HCT116 (cell line): ENCODE data around the gene GNB4.

ENCODE experiments used
- MAX ChIP-seq: IDR thresholded peaks from 2 replicates; pipeline ENCODE4 v1.6.1; 2012
- TF ChIP-seq, protein P1 (sequence below), 3 experiments: fragments of 200-600 bp in 1 of 3; sonication (generic) in 1 of 3; IDR thresholded peaks in 2 of 3; conservative IDR thresholded peaks in 1 of 3; 2 replicates each; pipeline ENCODE4 v1.5.1; 2012 to 2017; ENCODE audit warnings: low read depth in 2 of 3, low read length in 2 of 3, antibody characterized with exemption in 1 of 3, borderline replicate concordance in 1 of 3, control low read depth in 1 of 3, mild to moderate bottlenecking in 1 of 3, mixed read lengths in 1 of 3, mixed run types in 1 of 3, moderate library complexity in 1 of 3; ENCODE audit not compliant: insufficient read depth in 1 of 3

DNA sequence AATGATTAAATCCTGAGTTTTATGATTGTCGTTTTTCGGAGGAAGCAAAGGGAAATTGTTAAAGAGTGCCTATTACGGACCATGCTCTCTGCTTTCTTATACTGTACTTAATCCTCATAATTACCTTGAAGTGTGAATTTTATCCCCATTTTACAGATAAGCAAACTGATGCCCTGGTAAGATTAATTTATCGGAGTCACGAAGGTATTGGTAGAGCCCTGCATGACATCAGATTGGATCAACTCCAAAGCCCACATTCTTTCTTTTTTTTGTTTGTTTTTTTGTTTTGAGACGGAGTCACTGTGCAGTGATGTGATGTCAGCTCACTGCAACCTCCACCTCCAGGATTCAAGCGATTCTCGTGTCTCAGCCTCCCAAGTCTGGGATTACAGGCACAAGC, 1.6 kb upstream of the GNB4 start:
- TF ChIP-seq, protein P1, sequence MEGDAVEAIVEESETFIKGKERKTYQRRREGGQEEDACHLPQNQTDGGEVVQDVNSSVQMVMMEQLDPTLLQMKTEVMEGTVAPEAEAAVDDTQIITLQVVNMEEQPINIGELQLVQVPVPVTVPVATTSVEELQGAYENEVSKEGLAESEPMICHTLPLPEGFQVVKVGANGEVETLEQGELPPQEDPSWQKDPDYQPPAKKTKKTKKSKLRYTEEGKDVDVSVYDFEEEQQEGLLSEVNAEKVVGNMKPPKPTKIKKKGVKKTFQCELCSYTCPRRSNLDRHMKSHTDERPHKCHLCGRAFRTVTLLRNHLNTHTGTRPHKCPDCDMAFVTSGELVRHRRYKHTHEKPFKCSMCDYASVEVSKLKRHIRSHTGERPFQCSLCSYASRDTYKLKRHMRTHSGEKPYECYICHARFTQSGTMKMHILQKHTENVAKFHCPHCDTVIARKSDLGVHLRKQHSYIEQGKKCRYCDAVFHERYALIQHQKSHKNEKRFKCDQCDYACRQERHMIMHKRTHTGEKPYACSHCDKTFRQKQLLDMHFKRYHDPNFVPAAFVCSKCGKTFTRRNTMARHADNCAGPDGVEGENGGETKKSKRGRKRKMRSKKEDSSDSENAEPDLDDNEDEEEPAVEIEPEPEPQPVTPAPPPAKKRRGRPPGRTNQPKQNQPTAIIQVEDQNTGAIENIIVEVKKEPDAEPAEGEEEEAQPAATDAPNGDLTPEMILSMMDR (IDR thresholded peaks at IDR 0.05 in 2 of 3, conservative IDR thresholded peaks at IDR 0.05 in 1 of 3; ENCODE audit: borderline replicate concordance in 1 of 3, insufficient read depth in 1 of 3, low read depth in 2 of 3, low read length in 2 of 3): no peak
- no peak for TF ChIP-seq MAX
